LNCAP (cell line): ENCODE results near the gene JAKMIP3.

Experiments used
- TF ChIP-seq, protein P1 (sequence below): fragments of 450-650 bp; IDR thresholded peaks from 2 replicates; pipeline ENCODE4 v1.5.1; 2017; ENCODE audit warnings: mild to moderate bottlenecking

The JAKMIP3 gene

DNA sequence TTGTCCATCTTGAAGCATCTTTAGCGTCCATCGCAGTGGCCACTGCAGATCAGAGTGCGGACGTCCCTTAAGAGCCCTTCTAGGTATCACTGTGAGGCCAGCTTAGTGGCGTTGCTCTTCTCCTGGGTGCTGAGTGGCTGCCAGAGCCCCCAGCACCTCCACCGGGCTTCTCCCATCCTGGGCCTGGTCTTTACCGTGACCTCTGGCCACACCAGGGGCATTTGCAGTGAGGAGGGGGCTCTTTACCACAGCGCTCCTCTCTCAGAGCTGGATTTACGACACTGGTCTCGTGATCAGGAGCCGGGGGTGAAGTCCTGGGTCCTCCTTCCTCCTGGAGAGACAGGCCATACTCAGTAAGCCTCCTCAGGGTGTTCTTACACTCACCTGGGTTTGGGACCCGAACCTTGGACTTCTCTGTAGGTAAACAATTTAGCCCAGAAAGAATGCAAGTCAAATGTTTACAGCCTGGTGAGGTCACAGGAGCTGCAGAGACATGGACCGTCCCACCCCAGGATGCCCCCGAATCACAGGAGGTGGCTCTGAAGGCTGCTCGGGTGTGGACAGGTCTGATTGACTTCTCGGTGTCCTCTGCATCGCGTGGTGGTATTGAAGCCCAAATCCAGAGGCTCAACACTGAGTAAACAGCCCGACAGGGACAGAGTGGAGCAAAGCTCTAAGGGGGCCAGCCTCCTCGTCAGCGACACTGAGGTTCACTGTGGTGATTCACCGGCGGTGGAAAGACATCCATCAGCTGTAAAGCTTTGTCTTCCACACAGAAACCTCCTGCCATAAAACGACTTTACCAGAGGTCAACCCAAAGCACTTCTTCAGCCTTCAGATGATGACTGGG is 33.0 kb downstream of the JAKMIP3 start:
- TF ChIP-seq, protein P1, sequence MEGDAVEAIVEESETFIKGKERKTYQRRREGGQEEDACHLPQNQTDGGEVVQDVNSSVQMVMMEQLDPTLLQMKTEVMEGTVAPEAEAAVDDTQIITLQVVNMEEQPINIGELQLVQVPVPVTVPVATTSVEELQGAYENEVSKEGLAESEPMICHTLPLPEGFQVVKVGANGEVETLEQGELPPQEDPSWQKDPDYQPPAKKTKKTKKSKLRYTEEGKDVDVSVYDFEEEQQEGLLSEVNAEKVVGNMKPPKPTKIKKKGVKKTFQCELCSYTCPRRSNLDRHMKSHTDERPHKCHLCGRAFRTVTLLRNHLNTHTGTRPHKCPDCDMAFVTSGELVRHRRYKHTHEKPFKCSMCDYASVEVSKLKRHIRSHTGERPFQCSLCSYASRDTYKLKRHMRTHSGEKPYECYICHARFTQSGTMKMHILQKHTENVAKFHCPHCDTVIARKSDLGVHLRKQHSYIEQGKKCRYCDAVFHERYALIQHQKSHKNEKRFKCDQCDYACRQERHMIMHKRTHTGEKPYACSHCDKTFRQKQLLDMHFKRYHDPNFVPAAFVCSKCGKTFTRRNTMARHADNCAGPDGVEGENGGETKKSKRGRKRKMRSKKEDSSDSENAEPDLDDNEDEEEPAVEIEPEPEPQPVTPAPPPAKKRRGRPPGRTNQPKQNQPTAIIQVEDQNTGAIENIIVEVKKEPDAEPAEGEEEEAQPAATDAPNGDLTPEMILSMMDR: no peak

DNA sequence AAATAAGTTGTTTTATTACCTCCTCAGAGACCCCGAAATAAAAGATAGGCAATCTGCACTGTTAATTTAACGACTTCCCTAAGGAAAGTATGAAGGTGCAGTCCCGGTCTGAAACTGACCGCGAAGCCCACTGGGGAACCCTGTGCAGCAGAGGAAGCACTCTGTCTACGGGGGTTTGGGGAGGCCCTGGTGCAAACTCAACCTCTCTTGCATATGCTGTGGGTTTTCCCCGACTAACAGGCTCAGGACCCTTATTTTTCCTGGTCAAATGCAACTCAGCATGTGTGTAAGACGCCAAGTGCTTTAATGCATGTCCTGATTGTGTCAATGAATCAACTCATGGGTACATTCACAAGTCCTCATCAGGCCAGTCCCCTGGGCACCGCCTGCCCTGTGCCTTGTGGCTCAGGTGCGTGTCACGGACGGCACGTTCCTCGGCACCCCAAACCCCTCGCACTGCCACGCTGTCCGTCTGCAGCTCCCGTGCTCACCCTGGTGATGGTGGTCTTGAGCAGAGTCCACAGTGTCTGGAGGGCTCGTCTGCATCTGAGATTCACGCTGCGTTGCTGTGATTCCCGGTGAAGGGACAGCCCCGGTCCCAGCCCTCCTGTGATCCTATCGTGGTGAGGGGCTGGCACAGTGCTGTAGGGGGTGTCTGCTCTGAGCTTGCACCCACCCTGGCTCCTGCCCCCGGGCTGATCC is 33.8 kb downstream of the JAKMIP3 start:
- TF ChIP-seq, protein P1: no peak

DNA sequence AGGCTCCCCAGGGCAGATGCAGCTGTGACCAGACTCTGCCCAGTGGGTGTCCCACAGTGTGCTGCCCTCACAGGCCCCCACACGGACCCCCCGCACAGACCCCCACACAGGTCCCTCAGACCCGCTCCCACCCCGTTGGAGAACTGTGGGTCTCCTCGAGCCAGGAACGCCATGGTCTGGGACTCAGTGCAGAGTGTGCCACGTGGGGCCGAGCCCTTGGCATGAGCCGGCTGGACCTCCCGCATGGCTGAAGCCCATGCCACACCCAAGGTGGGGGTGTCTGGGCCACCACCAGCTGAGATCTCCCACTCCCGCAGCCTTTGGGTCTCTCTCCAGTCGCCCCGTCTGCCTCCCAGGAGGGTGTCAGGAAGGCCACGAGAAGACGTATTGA is 34.3 kb downstream of the JAKMIP3 start:
- TF ChIP-seq, protein P1: no peak

DNA sequence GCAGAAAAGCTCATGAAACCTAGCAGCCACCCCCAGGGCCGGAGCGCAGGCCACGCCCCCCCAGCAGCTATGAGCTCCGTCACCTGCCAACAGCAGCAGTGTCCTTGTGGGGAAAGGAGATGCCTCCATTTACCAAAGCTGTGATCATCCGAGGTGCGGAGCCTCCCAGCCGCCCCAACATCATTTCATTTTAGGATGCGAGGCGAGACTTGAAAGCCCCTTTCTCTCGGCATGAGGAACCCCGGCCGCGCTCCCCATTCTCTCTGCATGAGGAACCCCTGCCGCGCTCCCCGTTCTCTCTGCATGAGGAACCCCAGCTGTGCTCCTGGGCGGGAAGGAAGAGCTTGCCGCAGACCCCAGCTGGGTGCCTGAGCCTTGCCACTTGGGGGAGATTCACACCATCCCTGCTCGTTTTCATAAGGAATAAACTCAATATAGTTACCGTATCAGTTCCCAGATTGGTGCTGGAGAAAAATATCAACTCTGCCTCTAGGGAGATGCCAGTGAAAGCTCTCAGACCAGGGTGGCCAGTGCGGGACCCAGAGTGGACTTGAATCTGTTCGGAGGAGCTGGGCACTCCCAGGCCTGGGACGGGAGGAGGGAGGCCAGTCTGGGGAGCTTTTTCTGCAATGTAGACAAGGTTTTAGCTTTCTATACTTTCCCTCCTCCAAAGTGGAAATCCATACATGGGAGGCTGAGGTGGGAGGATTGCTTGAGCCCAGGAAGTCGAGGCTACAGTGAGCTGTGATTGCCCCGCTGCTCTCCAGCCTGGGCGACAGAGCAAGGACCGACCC is 35.0 kb downstream of the JAKMIP3 start:
- TF ChIP-seq, protein P1: no peak

DNA sequence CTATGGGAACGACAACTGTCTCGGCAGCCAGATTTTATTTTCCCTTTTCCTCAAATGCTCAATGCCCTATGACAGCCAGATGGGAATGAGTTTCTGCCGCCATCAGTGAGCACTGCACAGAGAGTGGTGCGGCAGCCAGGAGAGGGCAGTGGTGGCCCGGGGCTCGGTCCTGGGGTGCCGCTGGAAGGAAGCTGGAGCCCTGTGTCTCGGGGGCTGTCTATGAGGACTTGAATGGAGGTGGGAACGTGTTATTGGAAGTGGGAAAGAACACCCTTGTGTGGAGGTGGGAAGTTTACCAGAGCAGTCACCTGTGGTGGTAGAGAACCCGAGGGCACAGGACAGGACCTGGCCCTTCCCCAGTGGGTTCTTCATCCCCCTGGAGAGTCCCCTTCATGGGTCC is 35.8 kb downstream of the JAKMIP3 start:
- TF ChIP-seq, protein P1: no peak

DNA sequence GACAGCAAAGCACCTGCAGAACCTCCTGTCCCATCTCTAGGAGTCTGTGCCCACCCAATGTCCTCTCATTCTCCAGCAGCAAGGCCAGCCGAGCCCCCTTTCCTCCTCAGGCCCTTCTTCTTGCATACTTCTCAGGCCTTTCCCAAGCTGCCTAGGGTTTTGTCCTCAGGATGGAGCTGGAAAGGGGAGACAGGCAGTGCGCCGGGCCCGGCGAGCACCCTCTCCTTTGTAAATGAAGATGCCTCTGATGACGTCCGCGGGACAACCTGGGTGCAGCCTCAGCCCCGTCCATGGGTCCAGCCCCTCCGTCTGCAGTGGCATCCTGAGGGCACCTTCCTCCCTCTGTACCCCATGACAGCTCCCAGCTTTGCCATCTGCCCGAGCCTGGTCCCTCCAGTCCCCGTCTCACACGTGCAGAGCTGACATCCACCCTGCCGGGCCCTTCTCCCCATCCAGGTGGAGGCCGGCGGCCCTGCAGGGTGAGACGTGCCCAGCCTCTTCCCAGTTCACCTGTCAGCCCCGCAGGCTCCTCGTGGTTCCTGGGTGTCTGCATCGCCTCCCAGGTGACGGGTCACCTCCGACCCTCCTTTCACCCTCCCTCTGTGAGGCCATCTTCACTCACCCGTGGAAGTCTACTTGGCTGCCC is 36.4 kb downstream of the JAKMIP3 start:
- TF ChIP-seq, protein P1: no peak

DNA sequence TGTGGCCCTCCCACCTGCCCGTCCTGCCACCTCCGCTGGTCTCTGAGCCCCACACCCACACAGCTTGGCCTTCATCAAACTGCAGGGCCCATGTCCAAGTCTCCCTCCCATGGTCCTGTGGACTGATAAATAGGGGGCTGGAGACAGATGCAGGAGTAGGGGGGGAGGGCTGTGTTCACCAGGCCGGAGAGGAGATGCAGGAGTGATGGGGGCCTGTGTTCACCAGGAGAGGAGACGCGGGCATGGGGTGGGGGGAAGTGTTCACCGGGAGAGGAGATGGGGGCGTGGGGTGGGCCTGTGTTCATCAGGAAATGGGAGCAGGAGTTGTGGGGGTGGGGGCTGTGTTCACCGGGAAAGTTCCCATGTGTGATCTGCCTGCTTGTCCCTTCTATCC is 37.0 kb downstream of the JAKMIP3 start:
- TF ChIP-seq, protein P1: no peak
